HG03280 (cell line): ENCODE results near the gene GTF2H1.
"Not testable (repeated sequence)": the region's sequence is repeated elsewhere in the genome, so short reads cannot be mapped to it uniquely, and the experiment has no call there.

ENCODE experiments used
- ATAC-seq: cut with Tn5 transposase; IDR thresholded peaks from one replicate; pipeline ENCODE4 v1.9.1; 2021; ENCODE audit warnings: mild to moderate bottlenecking, moderate library complexity; ENCODE audit not compliant: unreplicated experiment

GTF2H1 gene

GRCh38 chr11:18372201-18372600 is 49.8 kb downstream of the GTF2H1 start:
- no peak for ATAC-seq

- ATAC-seq = no peak
Measured at GRCh38 chr11:18374956-18375355, 52.6 kb downstream of the GTF2H1 start.

DNA sequence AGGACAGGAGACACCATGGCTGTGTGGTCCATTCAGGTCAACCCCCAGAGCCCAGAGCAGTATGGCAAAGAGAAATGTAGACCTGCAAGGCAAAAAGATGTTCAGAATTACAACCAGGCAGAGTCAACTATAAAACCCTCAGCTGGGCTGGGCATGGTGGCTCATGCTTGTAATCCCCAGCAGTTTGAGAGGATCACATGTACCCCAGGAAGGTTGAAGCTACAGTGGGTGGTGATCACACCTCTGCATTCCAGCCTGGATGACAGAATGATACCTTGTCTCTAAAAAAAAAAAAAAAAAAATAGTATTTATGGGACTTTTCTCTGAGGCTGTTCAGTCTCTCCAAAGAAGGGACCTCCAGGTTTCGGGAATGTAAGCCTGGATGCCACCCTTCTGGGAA is 53.6 kb downstream of the GTF2H1 start:
- no peak for ATAC-seq

DNA sequence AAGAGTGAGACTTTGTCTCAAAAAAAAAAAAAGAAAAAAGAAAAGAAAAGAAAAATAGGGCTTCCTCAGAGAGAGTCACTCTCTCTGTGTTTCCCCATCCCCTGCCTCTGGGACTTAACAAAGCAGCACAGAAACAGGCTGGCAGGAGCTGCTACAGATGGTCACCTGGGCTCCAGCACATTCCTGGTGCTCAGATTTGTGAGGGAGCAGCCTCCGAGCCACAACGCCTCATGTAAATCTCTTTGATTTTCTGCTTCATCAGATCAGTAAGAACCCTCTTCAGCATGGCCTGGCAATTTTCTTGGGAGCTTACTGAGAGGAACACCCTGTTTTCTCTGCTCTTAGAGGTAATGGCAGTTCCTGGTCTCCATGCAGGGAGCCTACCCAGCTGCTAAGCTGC is 56.8 kb downstream of the GTF2H1 start:
- no peak for ATAC-seq

- peak; percentile 78 for ATAC-seq
Measured at GRCh38 chr11:18383388-18384156, 61.2 kb downstream of the GTF2H1 start.

DNA sequence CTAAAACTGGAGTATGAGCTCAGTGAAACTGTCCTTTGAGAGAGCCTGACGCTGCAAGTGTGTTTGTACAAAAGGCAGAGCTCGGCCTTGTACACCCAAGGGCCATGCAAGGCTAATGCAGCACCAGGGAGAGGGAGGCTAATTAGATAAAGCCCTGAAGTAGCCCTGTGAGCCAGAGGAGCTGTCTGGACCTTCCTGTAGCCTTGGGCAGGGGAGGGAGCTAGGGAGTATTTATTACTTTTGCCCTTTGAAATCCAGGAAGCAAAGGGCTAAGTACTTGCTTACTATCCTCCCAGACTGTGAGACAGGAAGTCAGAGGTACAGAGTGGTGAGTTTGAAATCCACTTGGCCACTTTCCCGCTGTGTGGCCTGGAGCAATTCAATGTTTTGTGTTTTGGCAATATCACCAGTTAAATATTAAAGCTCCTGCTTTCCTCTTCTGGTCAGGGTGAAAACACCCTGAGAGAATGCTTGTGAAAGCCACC is 61.8 kb downstream of the GTF2H1 start:
- peak; percentile 29 for ATAC-seq

- ATAC-seq = no peak
Measured at GRCh38 chr11:18390088-18390487, 67.7 kb downstream of the GTF2H1 start.

DNA sequence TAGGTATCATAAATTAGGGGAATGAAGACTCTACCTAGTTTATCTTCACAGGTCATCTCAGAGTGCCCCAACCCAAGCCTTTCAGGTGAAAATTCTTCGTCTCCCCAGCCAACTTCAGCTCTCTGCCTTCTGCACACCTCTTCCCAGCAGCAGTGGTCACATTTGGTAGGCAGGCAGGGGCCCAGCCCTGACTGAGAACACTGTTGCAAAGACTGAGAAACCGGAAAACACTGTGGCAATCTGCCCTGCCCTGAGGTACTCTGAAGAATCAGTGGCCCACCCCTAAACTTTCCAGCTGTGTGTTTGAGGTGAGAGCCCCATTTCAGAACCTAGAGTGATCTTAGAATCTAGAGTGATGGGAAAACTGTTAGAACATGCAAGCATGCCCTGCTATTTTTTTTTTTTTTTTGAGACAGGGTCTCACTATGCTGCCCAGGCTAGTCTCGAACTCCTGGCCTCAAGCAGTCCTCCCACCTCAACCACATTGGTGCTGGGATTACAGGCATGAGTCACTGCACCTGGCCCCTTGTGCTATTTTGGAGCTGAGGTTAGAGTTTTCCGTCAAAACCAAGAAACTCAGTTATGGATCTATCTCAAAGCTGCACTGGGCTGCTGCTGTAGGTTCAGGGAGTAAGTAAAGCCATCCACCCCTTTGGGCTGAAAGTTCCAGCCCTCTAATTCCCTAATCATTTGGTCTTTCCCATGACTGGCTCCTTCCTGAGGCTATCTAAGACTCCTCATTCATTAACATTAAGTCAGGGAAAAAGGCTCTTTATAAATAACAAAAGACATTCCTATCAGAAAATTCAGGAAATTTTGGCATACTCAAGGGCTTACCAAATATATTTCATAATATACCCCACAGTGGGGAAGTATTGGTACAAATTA is 70.3 kb downstream of the GTF2H1 start:
- ATAC-seq = no peak

DNA sequence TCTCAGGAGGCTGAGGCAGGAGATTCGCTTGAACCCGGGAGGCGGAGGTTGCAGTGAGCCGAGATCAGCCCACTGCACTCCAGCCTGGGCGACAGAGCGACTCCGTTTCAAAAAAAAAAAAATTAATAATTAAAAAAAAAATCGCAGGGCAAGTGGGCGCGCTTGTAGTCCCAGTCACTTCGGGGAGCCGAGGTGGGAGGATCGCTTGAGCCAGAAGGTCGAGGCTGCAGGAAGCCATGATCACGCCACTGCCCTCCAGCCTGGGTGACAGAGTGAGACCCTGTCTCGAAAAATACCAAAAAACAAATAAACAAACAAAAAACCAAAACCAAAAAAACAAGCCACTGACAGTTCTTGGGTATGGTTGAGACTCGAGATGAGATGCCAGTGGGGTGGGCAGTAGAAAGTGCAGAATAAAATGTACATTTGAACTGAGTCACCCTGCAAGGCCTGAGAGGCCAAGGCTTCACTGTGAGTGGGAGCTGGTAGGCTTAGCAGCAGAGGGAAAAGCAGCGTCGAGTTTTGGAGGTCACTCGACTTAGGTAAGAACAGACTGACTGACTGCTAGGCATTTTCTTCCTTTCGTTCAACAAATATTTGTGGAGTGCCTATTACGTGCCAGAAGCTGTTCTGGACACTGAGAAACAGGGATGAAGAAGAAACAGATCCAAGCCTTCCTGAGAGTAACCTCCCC is 71.4 kb downstream of the GTF2H1 start:
- no peak for ATAC-seq

DNA sequence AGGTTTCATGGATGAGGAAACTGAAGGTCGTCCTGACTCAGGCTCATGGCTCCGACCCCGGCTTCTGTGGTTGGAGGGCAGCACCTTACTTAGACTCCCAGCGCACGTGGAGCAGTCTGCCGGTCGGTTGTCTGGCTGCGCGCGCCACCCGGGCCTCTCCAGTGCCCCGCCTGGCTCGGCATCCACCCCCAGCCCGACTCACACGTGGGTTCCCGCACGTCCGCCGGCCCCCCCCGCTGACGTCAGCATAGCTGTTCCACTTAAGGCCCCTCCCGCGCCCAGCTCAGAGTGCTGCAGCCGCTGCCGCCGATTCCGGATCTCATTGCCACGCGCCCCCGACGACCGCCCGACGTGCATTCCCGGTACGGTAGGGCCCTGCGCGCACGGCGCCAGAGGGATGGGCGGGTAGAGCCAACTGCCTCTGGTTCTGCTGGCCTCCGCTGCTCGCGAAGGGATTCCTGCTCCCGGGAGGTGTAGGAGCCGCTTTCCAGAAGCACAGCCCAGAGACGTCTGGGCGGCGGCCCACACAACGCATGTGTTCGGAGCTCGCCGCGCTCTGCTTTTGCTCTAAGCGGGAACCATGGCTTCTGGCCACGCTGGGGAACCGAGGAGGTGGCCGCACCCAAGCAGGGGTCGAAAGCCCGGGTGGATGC is 72.0 kb downstream of the GTF2H1 start, which contains the start of gene LDHA:
Gene LDHA, plus strand, starts transcription at position 289 of the 653 bp plus-strand sequence. CDS start 2,280 bp downstream, outside the sequence.
- ATAC-seq = peak; percentile 78

DNA sequence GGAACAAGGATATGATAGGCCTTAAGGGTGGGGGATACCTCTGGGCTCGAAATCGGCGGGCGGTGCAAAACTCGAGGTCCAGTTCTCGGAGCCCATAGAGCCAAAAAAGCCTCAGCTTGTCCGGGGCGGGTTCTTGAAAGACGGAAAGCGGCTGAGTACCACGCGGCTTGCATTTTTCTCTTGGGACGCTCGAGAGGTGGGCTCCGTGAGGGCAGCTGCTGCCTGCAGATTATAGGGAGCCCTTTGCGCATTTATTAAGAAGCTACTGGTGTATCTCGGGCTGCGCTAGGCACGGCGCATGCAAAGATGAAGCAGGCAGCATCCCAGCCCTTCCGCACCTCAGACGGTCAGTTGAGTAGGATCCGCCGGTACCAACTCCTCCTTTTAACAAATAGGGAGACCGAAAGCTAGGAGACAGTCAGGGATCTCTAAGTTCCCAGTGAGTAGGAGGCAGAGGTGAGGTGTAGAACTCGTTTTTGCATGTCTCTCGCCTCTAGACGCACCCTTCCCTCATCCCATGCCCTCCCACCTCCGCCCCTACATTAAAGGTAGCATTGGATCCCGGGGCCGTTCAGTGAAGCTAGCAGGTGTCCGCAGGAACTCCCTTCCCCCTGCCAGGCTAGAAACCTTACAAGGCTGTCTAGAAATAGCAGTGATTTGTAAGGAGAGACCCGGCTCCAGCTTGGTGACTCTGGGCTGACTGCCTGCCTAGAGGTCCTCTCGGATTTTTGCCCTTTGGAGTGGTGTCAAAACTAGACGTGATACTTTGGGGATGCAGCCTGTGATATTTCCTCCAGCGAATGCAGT is 72.8 kb downstream of the GTF2H1 start:
- ATAC-seq = no peak

GRCh38 chr11:18395735-18396504 is 73.6 kb downstream of the GTF2H1 start:
- peak; percentile 66 for ATAC-seq

DNA sequence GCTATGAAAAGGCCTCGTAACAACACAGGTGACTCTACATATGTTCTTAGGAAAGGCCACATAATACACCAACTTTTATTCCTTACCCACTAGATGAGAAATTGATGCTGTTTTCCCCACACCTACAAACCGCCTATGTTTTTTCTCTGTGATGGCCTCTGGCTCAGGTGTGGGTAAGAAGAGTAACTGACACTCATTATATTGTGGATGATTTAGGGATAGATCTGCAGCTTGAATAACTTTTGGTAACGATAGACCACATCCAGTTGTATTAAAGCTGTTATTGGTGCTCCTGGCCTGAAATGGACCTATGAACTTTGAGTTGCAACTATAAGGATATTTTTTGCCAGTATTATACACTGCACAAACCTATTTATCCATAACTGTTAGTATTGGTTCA is 75.6 kb downstream of the GTF2H1 start:
- ATAC-seq = no peak

DNA sequence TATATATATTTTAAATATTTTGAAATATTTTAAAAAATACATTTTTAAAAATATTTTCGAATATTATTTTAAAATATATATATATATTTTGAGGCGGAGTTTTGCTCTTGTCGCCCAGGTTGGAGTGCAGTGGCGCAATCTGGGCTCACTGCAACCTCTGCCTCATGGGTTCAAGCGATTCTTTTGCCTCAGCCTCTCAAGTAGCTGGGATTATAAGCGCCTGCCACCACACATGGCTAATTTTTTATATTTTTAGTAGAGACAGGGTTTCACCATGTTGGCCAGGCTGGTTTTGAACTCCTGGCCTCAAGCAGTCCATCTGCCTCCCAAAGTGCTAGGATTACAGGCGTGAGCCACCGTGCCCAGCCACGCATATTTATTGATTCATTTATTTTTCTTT is 78.7 kb downstream of the GTF2H1 start:
- ATAC-seq = not testable (repeated sequence)

GRCh38 chr11:18404062-18404461 is 81.7 kb downstream of the GTF2H1 start:
- no peak for ATAC-seq

DNA sequence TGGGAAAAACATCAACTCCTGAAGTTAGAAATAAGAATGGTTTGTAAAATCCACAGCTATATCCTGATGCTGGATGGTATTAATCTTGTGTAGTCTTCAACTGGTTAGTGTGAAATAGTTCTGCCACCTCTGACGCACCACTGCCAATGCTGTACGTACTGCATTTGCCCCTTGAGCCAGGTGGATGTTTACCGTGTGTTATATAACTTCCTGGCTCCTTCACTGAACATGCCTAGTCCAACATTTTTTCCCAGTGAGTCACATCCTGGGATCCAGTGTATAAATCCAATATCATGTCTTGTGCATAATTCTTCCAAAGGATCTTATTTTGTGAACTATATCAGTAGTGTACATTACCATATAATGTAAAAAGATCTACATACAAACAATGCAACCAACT is 85.0 kb downstream of the GTF2H1 start:
- ATAC-seq = not testable (repeated sequence)

DNA sequence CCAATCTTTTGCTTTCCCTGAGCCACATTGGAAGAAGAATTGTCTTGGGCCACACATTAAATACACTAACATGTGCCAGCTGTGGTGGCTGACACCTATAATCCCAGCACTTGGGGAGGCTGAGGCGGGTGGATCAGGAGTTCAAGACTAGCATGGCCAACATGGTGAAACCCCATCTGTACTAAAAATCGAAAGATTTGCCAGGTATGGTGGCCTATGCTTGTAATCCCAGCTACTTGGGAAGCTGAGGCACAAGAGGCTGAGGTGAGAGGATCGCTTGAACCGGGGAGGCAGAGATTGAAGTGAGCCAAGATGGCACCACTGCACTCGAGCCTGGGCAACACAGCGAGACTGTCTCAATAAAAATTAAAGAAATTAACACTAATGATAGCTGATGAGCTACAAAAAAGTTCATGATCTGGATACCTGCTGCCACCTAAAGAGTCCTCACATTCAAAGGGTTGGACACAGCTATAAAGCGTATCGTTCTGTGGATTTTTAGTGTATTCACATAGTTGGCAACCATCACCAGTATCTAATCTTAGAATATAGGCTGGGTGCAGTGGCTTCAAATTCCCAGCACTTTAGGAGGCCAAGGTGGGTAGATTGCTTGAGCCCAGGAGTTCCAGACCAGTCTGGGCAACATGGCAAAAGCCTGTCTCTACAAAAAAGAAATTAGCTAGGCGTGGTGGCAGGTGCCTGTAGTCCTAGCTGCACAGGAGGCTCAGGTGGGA is 86.4 kb downstream of the GTF2H1 start:
- no peak for ATAC-seq

DNA sequence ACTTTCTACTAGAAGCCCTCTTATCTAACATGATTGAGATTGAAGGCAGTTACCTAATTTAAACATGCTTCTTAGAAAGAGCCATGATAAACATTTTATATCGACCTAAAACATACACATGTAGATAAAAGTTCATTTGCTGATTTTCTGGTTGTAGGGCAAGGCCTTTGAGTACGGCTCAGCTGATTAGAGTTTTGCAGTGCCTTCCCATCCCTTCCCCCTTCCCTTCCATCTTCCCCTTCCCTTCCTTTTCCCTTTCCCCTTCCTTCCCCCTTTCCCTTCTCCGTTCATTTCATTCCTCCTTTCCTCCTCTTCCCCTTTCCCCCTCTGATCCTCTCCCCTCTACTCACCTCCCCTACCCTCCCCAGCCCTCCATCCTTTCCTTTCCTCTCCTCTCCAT is 94.1 kb downstream of the GTF2H1 start:
- ATAC-seq = no peak
